SJSA1 (cell line): ENCODE measurements around the gene LY9. TPM values are rescaled to one million over a fixed set of nuclear protein-coding genes. Genes with fewer than 3 reads are reported as not detected.

Experiments used
- DNase-seq, 2 experiments: peaks; one replicate each; pipeline ENCODE4 v3.0.0-alpha.2; 2015 to 2020; ENCODE audit warnings: low spot score in 2 of 2, low read depth in 1 of 2
- H3K27ac ChIP-seq: fragments of 250-450 bp; sonication (Bioruptor Pico); 2 replicates; pipeline ENCODE4 v1.5.1; 2020; ENCODE audit warnings: mild to moderate bottlenecking, moderate library complexity
- H3K27me3 ChIP-seq: fragments of 250-450 bp; sonication (Bioruptor Pico); replicated peaks from 2 replicates; pipeline ENCODE4 v1.5.1; 2020; ENCODE audit warnings: mild to moderate bottlenecking, moderate library complexity
- H3K36me3 ChIP-seq: fragments of 250-450 bp; sonication (Bioruptor Pico); 2 replicates; pipeline ENCODE4 v1.5.1; 2020; ENCODE audit warnings: mild to moderate bottlenecking
- H3K4me1 ChIP-seq: fragments of 250-450 bp; sonication (Bioruptor Pico); replicated peaks from 2 replicates; pipeline ENCODE4 v1.6.1; 2021; ENCODE audit warnings: mild to moderate bottlenecking
- H3K4me3 ChIP-seq: fragments of 250-450 bp; sonication (Bioruptor Pico); 2 replicates; pipeline ENCODE4 v1.5.1; 2020; ENCODE audit warnings: mild to moderate bottlenecking
- H3K9me3 ChIP-seq: fragments of 250-450 bp; sonication (Bioruptor Pico); replicated peaks from 2 replicates; pipeline ENCODE4 v1.5.1; 2020; ENCODE audit warnings: mild to moderate bottlenecking
- total RNA-seq: library from RNA; depleted of rRNA; stranded (reverse); fragments of >200 nt; shearing (Covaris generic); gene quantifications from 2 replicates; pipeline ENCODE4 v1.2.3, GENCODE V29; 2014

Gene LY9
- total RNA-seq, 1 experiment from 2014 or later = not detected

DNA sequence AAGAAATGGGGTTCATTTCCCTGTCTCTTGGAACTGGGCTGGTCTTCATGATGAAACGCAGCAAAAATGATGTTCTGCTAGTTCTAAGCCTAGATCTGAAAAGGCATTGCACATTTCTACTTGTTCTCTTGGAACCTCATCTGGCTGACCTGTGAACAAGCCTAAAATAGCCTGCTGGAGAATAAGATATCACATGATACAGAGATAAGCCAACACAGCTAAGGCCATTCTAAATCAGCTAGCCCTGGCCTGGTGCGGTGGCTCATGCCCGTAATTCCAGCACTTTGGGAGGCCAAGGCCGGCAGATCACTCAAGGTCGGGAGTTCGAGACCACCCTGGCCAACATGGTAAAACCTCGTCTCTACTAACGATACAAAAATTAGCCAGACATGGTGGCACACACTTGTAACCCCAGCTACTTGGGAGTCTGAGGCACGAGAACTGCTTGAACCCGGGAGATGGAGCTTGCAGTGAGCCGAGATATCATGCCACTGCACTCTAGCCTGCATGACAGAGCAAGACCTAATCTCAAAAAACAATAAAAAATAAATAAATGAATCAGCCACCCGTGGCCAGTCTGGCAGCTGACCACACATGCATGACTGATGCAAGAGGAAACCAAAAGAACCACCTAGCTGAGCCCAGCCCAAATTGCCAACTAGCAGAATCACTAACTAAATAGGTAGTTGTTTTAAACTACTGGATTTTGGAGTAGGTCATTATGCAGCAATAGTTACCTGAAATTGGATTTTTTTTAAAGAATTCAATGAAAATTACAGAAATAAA is 48.7 kb downstream of the LY9 start:
- Histone ChIP-seq H3K9me3 (no peaks in the 10 kb centered on the region), H3K4me3 (no peak overlapping the region), H3K27me3 (no peaks in the 10 kb centered on the region), H3K4me1 (no peaks in the 10 kb centered on the region), H3K27ac (no peak overlapping the region), H3K36me3 (no peaks in the 10 kb centered on the region)
- peak in 1 of 2 experiments; percentile 22 for DNase-seq

DNA sequence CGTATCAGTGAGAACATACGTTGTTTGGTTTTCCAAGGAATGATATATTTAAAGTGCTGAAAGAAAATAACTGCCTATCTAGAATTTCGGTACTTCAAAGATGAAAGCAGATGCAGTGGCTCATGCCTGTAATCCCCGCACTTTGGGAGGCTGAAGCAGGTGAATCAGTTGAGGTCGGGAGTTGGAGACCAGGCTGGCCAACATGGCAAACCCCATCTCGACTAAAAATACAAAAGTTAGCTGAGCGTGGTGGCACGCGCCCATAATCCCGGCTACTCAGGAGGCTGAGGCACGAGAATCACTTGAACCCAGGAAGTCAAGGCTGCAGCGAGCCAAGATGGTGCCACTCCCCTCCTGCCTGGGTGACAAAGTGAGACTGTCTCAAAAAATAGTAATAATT is 50.3 kb downstream of the LY9 start:
- H3K27me3 ChIP-seq = no peaks in the 10 kb centered on the region; the same call in 1 of the 2 replicates

DNA sequence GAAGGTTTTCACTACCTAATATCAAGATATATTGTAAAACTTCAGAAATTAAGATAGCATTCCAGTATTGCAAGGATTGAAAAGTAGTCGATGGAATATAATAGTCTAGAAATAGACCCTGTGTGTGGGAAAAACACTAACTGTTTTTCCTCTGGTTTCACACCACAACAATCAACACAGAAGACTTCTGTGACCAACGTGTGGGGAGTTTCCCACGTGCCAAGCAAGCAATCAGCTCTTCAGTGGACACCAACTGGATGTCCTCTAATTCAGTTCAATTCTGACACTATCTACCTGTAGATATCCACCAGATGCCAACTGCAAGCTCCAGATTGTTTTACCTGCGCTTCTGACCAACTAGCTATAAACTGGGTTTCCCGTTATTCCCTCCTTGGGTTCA is 54.6 kb downstream of the LY9 start:
- no peaks in the 10 kb centered on the region for H3K4me1 ChIP-seq
- DNase-seq = no peak
- no peaks in the 10 kb centered on the region for H3K9me3 ChIP-seq
- no peak overlapping the region for H3K27ac ChIP-seq
- no peak overlapping the region for H3K4me3 ChIP-seq
- no peaks in the 10 kb centered on the region; the same call in 1 of the 2 replicates for H3K27me3 ChIP-seq
- no peaks in the 10 kb centered on the region for H3K36me3 ChIP-seq

More for the DNA sequence above, 50.3 kb downstream of the LY9 start:
- Histone ChIP-seq H3K27ac (no peak overlapping the region), H3K4me3 (no peak overlapping the region), H3K4me1 (no peaks in the 10 kb centered on the region), H3K36me3 (no peaks in the 10 kb centered on the region), H3K9me3 (no peaks in the 10 kb centered on the region)
- no peak for DNase-seq

DNA sequence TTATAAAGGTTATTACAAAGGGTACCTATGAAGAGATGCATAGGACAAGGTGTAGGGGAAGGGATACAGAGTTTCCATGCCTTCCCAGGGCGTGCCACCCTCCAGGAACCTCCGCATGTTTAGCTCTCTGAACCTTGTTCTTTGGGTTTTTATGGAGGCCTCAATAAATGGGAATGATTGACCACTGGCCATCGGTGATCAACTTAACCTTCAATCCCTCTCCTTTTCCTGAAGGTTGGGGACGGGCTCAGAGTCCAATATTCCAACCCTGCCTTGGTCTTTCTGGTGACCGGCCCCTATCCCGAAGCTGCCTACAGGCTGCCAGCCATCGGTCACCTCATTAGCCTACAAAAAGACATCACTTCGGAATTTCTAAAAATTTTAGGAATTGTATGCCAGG is 55.0 kb downstream of the LY9 start:
- DNase-seq = no peak
- H3K27me3 ChIP-seq = no peaks in the 10 kb centered on the region; the same call in 1 of the 2 replicates
- no peaks in the 10 kb centered on the region for H3K9me3 ChIP-seq
- no peaks in the 10 kb centered on the region for H3K4me1 ChIP-seq
- H3K4me3 ChIP-seq = no peak overlapping the region
- H3K36me3 ChIP-seq = no peaks in the 10 kb centered on the region
- H3K27ac ChIP-seq = no peak overlapping the region

DNA sequence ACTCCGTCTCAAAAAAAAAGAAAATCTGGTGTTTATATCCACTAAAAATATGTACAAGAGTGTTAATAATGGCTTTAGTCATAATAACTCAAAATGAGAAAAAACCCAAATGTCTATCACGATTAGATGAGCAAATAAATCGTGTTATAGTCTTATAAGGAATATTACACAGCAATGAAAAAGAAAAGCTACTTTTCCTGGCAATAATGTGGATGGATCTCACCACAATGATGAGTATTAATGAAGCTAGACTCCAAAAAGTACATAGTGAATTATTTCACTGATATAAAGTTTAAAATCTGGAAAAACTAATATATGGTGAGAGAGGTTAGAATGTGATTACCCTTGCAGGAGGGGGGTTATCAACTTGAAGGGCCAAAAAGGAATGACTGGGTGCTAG is 57.0 kb downstream of the LY9 start:
- Histone ChIP-seq H3K36me3 (no peaks in the 10 kb centered on the region), H3K27me3 (no peaks in the 10 kb centered on the region; the same call in 1 of the 2 replicates), H3K9me3 (no peaks in the 10 kb centered on the region), H3K4me3 (no peak overlapping the region), H3K27ac (no peak overlapping the region), H3K4me1 (no peaks in the 10 kb centered on the region)
- DNase-seq = no peak

DNA sequence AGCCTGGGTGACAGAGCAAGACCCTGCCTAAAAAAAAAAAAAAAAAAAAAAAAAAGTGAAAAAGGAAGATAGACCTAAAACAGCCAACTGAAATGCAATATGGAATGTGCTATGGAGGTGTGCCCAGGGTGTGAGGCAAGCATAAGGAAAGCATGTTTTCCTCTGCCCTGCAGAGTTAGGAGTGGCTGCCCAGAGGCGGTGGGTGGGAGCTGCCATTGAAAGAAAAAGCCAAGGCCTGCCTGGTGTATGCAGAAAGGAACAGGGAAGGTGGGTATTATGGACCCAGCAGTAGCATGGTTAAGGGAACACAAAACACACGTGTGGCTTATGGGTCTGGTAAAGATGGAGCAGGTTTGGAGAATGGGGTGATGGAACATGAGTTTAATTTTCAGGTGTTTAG is 57.8 kb downstream of the LY9 start:
- Histone ChIP-seq H3K4me1 (no peaks in the 10 kb centered on the region), H3K36me3 (no peaks in the 10 kb centered on the region), H3K27ac (no peak overlapping the region), H3K9me3 (no peaks in the 10 kb centered on the region), H3K27me3 (no peaks in the 10 kb centered on the region; the same call in 1 of the 2 replicates), H3K4me3 (no peak overlapping the region)
- no peak for DNase-seq

DNA sequence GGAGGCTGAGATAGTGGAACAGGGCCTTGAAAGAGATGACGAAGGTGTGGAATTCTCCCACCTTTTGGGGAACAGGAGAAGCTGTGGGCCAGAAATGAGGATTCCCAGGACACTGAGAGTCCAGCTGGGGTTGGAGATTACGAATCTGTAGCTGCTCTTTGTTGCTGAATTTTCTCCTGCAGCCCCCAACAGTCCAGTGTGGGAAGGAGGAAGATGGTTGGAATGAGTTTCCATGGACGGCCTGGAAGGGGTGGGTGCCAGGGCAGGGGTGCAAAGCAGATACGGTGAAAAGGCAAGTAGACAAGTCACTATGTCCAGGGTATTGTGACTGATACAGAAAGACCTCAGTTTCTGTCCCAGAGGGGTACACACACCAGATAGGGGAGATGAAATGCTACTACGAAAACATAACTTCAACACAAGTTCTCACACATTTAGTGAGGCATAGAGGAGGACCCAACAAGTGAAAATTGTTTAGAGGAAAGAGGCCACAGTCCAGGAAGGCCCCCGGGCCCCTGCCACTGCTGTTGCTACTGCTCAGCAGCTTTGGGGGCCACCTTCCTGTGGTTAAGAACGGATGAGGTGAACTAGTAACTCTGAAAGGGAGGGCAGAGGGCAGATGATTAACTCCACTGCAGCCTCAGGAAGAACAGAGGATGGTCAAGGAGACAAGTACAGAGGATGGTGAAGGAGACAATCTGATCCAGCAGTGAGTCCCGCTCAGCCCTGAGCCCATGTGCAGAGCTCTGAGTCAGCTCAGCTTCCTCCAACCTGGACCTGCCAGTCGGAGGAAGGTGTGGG is 59.4 kb downstream of the LY9 start:
- DNase-seq = no peak
- H3K27ac ChIP-seq = no peak overlapping the region
- no peak overlapping the region for H3K4me3 ChIP-seq
- H3K4me1 ChIP-seq = no peaks in the 10 kb centered on the region
- H3K36me3 ChIP-seq = no peaks in the 10 kb centered on the region
- H3K9me3 ChIP-seq = no peaks in the 10 kb centered on the region
- H3K27me3 ChIP-seq = no peaks in the 10 kb centered on the region; the same call in 1 of the 2 replicates

DNA sequence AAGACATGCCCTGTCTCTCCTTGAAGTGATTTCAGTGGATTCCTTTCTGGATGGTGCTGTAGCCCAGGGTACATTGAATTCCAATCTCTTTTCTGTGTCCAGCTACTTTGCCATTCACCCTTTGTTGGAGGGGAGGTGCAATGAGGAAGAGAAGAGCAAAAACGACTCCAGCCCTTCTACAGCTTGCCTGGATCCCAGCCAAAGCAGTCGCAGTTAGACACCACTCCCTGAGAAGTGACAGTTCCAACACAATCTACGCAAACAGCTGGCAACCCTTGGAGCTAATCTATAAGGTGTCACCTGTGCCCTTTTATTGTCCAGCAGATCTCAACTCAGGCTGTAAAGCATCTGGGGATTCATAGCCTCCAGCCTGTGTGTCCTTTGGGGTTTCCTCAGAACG is 62.1 kb downstream of the LY9 start:
- H3K27me3 ChIP-seq = no peaks in the 10 kb centered on the region
- H3K36me3 ChIP-seq = no peaks in the 10 kb centered on the region
- no peak overlapping the region for H3K4me3 ChIP-seq
- no peaks in the 10 kb centered on the region for H3K4me1 ChIP-seq
- no peaks in the 10 kb centered on the region for H3K9me3 ChIP-seq
- no peak for DNase-seq
- no peak overlapping the region for H3K27ac ChIP-seq

DNA sequence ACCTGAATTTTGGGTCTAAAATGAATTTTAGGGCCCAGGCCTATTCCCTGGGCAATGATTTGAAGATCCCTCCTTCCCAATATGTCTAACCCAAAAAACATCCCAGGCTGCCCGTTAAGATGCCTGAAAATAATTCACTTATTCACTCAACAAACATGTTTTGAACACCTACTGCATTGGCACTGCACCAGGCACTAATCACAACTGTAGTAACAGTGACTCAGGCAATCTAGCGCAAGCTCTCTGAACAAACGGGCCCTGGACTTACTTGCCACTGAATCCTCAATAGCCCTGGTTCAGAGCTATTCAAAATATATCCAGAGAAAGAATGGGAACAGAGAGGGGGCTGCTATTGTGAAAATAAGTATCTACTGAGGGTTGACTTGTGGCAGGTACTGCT is 62.5 kb downstream of the LY9 start:
- H3K4me1 ChIP-seq = no peaks in the 10 kb centered on the region
- H3K27me3 ChIP-seq = no peaks in the 10 kb centered on the region
- H3K9me3 ChIP-seq = no peaks in the 10 kb centered on the region
- no peak overlapping the region for H3K27ac ChIP-seq
- DNase-seq = no peak
- no peaks in the 10 kb centered on the region for H3K36me3 ChIP-seq
- no peak overlapping the region for H3K4me3 ChIP-seq

DNA sequence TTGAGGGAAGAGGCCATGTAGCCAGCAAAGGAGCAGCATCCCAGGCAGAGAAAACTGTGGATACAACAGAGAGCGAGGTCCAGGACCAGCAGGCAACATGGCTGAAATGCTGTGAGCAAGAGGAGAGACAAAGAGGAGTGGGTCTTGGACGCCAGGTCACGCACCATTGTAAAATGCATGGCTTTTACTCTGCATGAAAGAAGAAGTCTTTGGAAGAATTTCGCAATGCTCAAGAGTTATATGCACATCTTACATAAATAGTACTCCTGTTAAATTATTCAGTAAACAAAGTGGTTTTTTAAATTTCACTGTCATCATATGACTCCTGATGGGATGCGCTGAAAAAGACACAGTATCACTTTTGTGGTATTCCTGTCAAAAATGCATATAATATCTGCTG is 63.2 kb downstream of the LY9 start:
- no peaks in the 10 kb centered on the region for H3K36me3 ChIP-seq
- no peak overlapping the region for H3K4me3 ChIP-seq
- H3K4me1 ChIP-seq = no peaks in the 10 kb centered on the region
- no peak overlapping the region for H3K27ac ChIP-seq
- no peak for DNase-seq
- no peaks in the 10 kb centered on the region for H3K9me3 ChIP-seq
- H3K27me3 ChIP-seq = no peaks in the 10 kb centered on the region

DNA sequence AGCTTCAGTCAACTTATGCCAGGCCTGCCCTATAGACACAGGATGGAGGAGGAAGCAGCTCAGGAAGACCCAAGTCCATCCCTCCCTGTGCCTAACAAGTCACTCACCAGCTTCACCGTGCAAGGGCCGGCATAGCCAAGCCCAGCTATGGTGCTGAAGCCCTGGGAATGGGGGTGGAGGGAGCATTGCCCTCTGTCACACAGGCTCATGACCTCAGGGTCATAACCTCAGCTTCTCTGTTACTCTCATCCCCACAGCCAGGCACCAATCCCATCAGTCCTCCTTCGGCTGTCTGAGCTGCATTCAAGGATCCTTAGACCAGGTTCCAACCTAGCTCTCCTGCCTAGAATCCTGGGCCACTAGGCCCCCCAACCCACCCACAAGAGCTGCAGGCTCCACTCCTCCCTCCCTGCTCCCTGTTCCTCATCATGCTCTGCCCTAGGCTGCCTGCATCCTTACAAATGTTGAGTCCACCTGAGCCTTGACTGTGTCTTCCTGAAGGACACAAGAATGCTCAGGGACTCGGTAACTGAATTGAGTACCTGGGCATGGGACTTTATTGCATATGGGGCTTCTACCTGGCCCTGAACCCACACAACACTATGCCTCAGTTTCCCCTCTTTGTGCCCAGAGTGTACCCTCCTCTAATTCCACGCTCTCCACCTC is 65.0 kb downstream of the LY9 start:
- no peak overlapping the region for H3K4me3 ChIP-seq
- H3K27ac ChIP-seq = no peak overlapping the region
- no peaks in the 10 kb centered on the region for H3K9me3 ChIP-seq
- H3K4me1 ChIP-seq = no peaks in the 10 kb centered on the region
- H3K36me3 ChIP-seq = no peaks in the 10 kb centered on the region
- no peak for DNase-seq
- H3K27me3 ChIP-seq = no peaks in the 10 kb centered on the region; the same call in 1 of the 2 replicates

DNA sequence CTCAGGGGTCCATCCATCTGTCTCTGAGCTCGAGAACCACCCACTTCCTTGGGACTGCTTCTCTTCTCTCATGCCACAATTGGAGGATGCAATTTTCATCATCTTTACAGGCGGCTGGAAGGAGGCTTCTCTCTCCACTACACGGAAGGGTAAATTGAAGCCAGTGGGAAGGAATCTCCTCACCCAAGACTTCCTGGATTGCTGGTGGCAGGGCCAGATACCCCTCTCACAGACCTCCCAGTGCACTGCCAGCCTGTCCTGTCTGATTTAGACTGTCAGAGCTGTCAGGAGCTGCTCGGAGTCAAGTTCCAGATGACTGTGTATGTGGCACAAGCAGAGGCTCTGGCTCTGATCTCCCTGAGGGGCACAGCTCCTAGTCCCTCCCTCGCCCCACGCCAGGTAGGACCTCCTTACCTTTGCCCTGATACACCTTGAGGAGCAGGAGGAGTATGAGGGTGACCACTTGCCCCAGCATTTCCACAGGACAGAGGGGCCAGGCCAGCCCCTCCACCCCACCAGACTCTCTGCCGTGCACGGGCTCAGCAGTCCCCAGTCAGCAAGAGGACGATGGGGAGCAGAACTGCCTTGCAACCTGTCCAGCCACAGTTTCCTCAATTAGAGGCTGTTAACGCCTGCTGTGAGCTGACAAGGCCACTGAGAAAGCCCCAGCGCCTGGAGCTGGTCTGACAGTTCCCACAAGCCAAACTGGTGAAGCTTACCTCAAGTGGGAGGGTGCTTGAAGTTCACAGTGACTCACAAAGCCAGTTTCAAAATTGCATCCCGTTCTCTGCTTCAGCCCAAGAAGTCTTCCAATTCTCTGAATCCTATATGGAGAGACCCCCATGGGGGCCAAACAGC is 66.5 kb downstream of the LY9 start, which contains the start of gene CD244:
Gene CD244 (minus strand): TSS at position 685 of the 858 bp plus-strand sequence. CDS start 210 bp downstream, at position 475.
- DNase-seq = no peak
- no peak within 1 kb of the TSS for H3K4me3 ChIP-seq

More for the DNA sequence above, 66.5 kb downstream of the LY9 start, which contains the start of gene CD244:
- Histone ChIP-seq H3K4me1 (no peaks in the 10 kb centered on the region), H3K36me3 (no peaks in the 10 kb centered on the region), H3K9me3 (no peaks in the 10 kb centered on the region), H3K27ac (no peak within 1 kb of the TSS), H3K27me3 (no peaks in the 10 kb centered on the region; the same call in 1 of the 2 replicates)
